Measurements from ENCODE around the gene CSMD2.

Gene CSMD2

GRCh38 chr1:33972676-33973395 lies 192.2 kb downstream of the CSMD2 start:
- TF ChIP-seq CTCF (IDR thresholded peaks at IDR 0.05; ENCODE audit: low read depth, low read length) = no peak
- H3K4me3 ChIP-seq (ENCODE audit: low read depth, low read length) = no peak overlapping the region

- TF ChIP-seq CTCF (IDR thresholded peaks at IDR 0.05; ENCODE audit: low read depth, low read length) = no peak
- no peak overlapping the region for H3K4me3 ChIP-seq (ENCODE audit: low read depth, low read length)
Observed at GRCh38 chr1:33971913-33972312, 193.1 kb downstream of the CSMD2 start.

GRCh38 chr1:33971018-33971710 lies 193.9 kb downstream of the CSMD2 start:
- no peak overlapping the region for H3K4me3 ChIP-seq (ENCODE audit: low read depth, low read length)
- TF ChIP-seq CTCF (IDR thresholded peaks at IDR 0.05; ENCODE audit: low read depth, low read length) = no peak

- H3K4me3 ChIP-seq (ENCODE audit: low read depth, low read length) = no peak overlapping the region
- no peak for TF ChIP-seq CTCF (IDR thresholded peaks at IDR 0.05; ENCODE audit: low read depth, low read length)
Observed at GRCh38 chr1:33970148-33970825, 194.7 kb downstream of the CSMD2 start.

- TF ChIP-seq CTCF (IDR thresholded peaks at IDR 0.05; ENCODE audit: low read depth, low read length) = no peak
- H3K4me3 ChIP-seq (ENCODE audit: low read depth, low read length) = no peak overlapping the region
Observed at GRCh38 chr1:33966346-33967141, 198.5 kb downstream of the CSMD2 start.

GRCh38 chr1:33965086-33965485 lies 199.9 kb downstream of the CSMD2 start:
- TF ChIP-seq CTCF (IDR thresholded peaks at IDR 0.05; ENCODE audit: low read depth, low read length) = no peak
- H3K4me3 ChIP-seq (ENCODE audit: low read depth, low read length) = no peak overlapping the region

All from WI38 (cell line).